SHP77 treated with DMSO at 0.1 percent for 48 hours (cell line): Measurements from ENCODE around the gene ZBED4.

Experiments used
- DNase-seq: peaks from one replicate; lab custom pipeline; 2025; lab: John Stamatoyannopoulos, UW

ZBED4 gene

GRCh38 chr22:49881856-49882255, 28.2 kb downstream of the ZBED4 start:
- DNase-seq: no peak

GRCh38 chr22:49882519-49883293, 29.1 kb downstream of the ZBED4 start:
- DNase-seq: no peak

GRCh38 chr22:49883294-49883640, 29.6 kb downstream of the ZBED4 start:
- DNase-seq: no peak

- DNase-seq: no peak
These were observed 30.4 kb downstream of the ZBED4 start for GRCh38 chr22:49884075-49884474.

- no peak for DNase-seq
These were observed 31.0 kb downstream of the ZBED4 start for GRCh38 chr22:49884503-49885260.

GRCh38 chr22:49885281-49885680, 31.6 kb downstream of the ZBED4 start:
- no peak for DNase-seq

GRCh38 chr22:49885881-49886280, 32.2 kb downstream of the ZBED4 start:
- no peak for DNase-seq

- DNase-seq: no peak
These were observed 32.9 kb downstream of the ZBED4 start for GRCh38 chr22:49886346-49887063.

- DNase-seq: no peak
These were observed 33.4 kb downstream of the ZBED4 start for GRCh38 chr22:49887064-49887451.

GRCh38 chr22:49887702-49888101, 34.1 kb downstream of the ZBED4 start:
- no peak for DNase-seq

GRCh38 chr22:49889071-49889470, 35.4 kb downstream of the ZBED4 start:
- DNase-seq: no peak

- DNase-seq: no peak
These were observed 38.7 kb downstream of the ZBED4 start for GRCh38 chr22:49892226-49892899.

- no peak for DNase-seq
These were observed 39.4 kb downstream of the ZBED4 start for GRCh38 chr22:49893025-49893424.

GRCh38 chr22:49894322-49895054, 40.8 kb downstream of the ZBED4 start:
- DNase-seq: no peak

GRCh38 chr22:49896201-49896600, 42.6 kb downstream of the ZBED4 start:
- no peak for DNase-seq

- no peak for DNase-seq
These were observed 43.5 kb downstream of the ZBED4 start for GRCh38 chr22:49897015-49897684.

GRCh38 chr22:49899530-49899929, 45.9 kb downstream of the ZBED4 start:
- no peak for DNase-seq

GRCh38 chr22:49900441-49901230, 47.0 kb downstream of the ZBED4 start:
- DNase-seq: no peak

- no peak for DNase-seq
These were observed 47.8 kb downstream of the ZBED4 start for GRCh38 chr22:49901457-49901856.

GRCh38 chr22:49903322-49904039, 49.8 kb downstream of the ZBED4 start:
- DNase-seq: no peak
